Stimulated activated naive CD8-positive, alpha-beta T cell treated with anti-CD3 and anti-CD28 coated beads, Interleukin-15, amount 100 ng/mL, for 72 hours (primary cell): ENCODE results near the gene BAAT.
"Not testable (repeated sequence)": the region's sequence is repeated elsewhere in the genome, so short reads cannot be mapped to it uniquely, and the experiment has no call there.

Experiments
- ATAC-seq: fragments of 150-1000 bp; cut with Tn5 transposase; 2 replicates; pipeline ENCODE4 v1.10.0; 2021; ENCODE audit warnings: mild to moderate bottlenecking, moderate library complexity
- DNase-seq, 2 donors: peaks; one replicate each; pipeline ENCODE4 v3.0.0; 2021 to 2022
- H3K27ac Mint-ChIP-seq, 2 donors: one replicate each; pipeline ENCODE4 v1.8.0; 2022; ENCODE audit warnings: mild to moderate bottlenecking in 2 of 2, mixed read lengths in 2 of 2, moderate library complexity in 2 of 2
- H3K27me3 Mint-ChIP-seq: one replicate; pipeline ENCODE4 v1.8.0; 2022; ENCODE audit warnings: mixed read lengths
- H3K4me1 Mint-ChIP-seq: one replicate; pipeline ENCODE4 v1.8.0; 2022; ENCODE audit warnings: mild to moderate bottlenecking, mixed read lengths
- H3K4me3 Mint-ChIP-seq, 2 donors: one replicate each; pipeline ENCODE4 v1.8.0; 2022; ENCODE audit warnings: mild to moderate bottlenecking in 2 of 2, mixed read lengths in 2 of 2, moderate library complexity in 1 of 2
- H3K9me3 Mint-ChIP-seq, 2 donors: one replicate each; pipeline ENCODE4 v1.8.0; 2022; ENCODE audit warnings: mixed read lengths in 2 of 2

BAAT gene

DNA sequence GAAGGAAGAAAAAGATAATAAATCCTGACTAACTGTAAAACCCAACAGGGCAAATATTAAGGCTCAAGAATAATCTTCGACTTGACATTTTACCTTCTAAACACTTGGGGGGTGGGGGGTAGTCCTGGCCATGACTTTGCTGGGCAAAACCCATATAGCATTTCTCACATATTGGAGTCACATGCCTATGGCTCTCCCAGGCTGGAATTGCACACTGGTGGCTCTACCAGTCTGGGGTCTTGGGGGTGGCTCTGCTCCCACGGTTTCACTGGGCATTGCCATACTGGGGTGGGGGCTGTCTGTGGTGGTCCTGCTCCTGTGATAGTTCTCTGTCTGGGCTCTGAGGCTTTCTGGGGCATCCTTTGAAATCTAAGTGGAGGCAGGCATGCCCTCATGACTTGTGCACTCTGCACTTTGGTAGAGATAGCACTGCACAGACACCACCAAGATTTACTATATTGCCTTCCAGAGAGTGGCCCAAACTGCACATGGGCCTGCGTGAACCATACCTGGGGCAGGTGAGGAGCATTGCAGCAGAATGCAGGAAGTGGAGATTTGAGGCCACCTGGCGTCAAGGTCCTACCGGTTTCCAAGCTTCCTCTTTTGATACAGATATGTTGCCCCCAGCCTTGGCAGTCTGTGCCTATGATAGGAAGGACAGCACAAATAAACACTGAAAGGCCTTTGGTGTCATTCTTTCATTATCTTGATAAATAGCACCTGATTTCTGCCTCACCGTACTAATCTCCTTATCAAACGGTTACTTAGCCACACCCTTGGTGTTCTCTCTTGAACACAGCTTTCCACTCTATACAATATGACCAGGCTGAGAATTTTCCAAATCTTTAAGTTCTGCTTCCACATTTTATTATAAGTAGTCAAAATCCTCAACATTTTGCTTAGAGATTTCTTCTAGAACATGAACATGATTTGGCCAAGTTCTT, 29.8 kb downstream of the BAAT start:
- no peak for ATAC-seq
- Mint-ChIP-seq H3K9me3 (peaks cover 0 to under 1% of the 10 kb centered on the region in 2 donors), H3K4me3 (no peak overlapping the region), H3K27ac (no peak overlapping the region), H3K27me3 (peaks cover 9% of the 10 kb centered on the region), H3K4me1 (no peaks in the 10 kb centered on the region)
- DNase-seq: no peak

DNA sequence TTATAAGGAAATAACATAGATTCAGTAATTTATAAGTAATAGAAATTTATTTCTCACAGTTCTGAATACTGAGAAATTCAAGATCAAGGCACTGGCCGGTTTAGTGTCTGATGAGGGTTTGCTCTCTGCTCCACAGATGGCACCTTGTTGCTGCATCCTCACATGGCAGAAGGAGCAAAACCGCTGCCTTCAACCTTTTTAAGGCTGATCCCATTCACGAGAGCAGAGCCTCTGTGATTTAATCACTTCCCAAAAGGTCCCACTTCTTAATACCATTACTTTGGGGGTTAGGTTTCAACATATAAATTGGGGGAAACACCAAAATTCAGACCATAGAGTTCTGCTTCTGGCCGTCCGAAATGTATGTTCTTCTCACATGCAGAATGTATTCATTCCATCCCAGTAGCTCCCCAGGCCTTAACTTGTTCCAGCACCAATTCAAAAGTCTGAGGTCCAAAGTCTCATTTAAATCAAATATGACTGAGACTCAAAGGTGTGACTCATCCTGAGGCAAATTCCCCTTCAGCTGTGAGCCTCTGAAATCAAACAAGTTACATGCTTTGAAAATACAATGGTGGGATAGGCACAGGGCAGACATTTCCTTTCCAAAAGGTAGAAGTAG, 30.6 kb downstream of the BAAT start:
- Mint-ChIP-seq H3K27ac (peak overlapping the region in 1 of 2 donors; percentile 40), H3K4me3 (no peak overlapping the region), H3K27me3 (peaks cover 9% of the 10 kb centered on the region), H3K4me1 (no peaks in the 10 kb centered on the region), H3K9me3 (peaks cover 0 to 2% of the 10 kb centered on the region in 2 donors)
- DNase-seq: no peak
- no peak for ATAC-seq

DNA sequence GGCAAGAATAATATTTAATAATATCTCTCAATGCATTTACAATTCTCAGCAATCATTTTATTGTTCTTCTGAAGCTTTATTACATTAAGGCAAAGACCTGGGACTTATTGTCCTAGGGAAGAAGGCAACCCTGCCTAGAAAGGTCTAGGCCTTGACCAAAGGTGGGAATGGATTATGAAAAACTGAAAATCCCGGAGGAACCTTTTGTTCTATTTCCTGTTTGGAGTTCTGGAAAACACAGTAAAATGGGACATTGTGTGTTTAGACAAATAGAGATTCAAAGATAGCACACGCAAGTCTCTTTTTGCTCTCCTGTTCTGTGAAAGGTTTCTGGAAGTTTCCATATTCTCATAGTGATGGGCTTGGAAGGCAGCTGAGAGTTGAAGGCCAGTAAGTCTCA, 31.1 kb downstream of the BAAT start:
- Mint-ChIP-seq H3K4me1 (no peaks in the 10 kb centered on the region), H3K4me3 (no peak overlapping the region), H3K27me3 (peaks cover 9% of the 10 kb centered on the region), H3K27ac (no peak overlapping the region), H3K9me3 (peaks cover 0 to 5% of the 10 kb centered on the region in 2 donors)
- ATAC-seq (no peak), DNase-seq (no peak)

DNA sequence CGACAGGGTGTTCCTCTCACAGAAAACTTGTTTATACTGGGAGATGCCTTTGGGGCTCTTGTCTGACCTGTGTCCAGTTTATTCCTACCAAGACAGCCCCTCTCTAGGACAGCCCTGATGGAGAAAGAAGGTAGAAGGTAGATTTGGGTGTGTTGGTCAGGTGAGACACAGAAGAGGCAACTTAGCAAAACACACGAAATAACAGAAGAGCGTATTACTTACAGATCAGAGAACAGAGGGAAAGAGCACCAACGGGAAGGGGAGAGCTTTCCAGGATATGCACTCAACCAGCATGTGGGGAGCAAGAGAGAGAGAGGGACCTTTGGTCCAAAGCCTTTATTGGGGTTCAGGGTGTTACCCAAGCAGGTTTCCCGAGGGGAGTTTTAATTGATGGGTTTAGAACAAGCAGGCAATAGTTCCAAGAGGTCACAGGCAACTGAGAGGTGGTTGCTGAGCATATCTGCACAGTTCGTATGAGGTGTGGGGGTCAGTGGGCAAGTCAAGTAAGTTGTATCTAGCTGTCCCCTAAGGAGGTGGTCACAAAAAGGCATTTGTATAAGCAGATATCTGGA, 31.8 kb downstream of the BAAT start:
- H3K4me3 Mint-ChIP-seq: no peak overlapping the region
- H3K27me3 Mint-ChIP-seq: peaks cover 9% of the 10 kb centered on the region
- ATAC-seq: no peak
- H3K27ac Mint-ChIP-seq: no peak overlapping the region
- no peaks in the 10 kb centered on the region for H3K4me1 Mint-ChIP-seq
- H3K9me3 Mint-ChIP-seq: peaks cover 0 to 5% of the 10 kb centered on the region in 2 donors
- no peak for DNase-seq

DNA sequence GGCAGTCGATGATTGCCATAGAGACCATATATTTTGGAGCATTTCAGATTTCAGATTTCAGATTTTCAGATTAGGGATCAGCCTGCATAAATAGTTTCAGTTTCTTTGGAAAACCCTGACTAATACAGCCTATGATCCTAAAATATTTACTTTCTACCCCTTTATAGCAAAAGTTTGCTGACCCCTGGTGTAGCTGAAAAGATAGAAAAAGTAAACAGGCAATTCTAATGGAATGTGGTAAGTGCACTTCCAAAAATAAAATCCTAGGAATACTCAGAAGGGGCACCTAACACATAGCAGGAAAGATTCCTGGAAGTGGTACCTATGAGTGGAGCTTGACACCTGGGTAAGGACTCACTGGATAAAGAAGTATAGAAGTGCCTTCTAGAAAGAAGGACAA, 34.5 kb downstream of the BAAT start:
- no peak overlapping the region for H3K4me3 Mint-ChIP-seq
- peaks cover 16% of the 10 kb centered on the region for H3K27me3 Mint-ChIP-seq
- no peak overlapping the region for H3K27ac Mint-ChIP-seq
- H3K9me3 Mint-ChIP-seq: peaks cover 0 to 5% of the 10 kb centered on the region in 2 donors
- no peaks in the 10 kb centered on the region for H3K4me1 Mint-ChIP-seq
- DNase-seq (no peak), ATAC-seq (no peak)

DNA sequence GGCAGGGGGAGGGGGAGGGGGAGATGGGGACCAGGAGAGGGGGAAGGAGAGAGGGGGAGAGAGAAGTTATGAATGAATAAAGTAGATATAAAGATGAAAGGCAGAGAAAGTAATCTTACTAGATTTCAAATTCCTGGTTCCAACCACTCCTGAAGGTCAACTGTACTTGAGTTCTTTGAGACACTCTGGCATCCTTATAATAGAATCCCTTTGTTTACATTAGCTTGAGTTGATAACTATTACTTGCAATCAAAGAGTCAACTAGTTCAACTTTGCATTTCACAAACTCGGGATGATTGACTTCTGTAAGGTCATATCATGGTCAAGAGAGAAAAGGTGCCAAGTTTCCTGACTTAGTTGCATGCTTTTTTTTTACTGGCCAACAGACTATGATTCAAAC, 42.2 kb downstream of the BAAT start:
- no peaks in the 10 kb centered on the region for H3K4me1 Mint-ChIP-seq
- no peak overlapping the region for H3K4me3 Mint-ChIP-seq
- peaks cover 16% of the 10 kb centered on the region for H3K27me3 Mint-ChIP-seq
- DNase-seq (no peak), ATAC-seq (no peak)
- H3K9me3 Mint-ChIP-seq: no peaks in the 10 kb centered on the region
- H3K27ac Mint-ChIP-seq: no peak overlapping the region

DNA sequence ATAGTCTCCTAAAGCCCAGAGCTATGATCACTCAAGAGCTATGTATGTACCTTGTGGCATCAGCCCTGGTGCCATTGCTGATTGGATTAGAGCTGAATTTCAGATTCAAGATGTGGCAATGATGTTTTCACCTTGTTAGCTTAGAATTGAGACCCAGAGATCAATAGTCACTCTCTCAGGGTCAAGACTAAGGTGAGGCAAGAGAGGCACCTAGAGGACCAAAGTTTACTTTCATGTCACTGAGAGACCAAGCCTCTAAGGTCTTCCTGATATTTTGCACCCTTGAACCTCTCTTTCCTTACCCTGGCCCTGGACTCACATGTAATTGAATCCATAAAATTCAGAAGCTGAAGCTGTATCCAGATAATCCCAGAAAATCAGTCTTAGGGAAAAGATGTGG, 42.8 kb downstream of the BAAT start:
- H3K27me3 Mint-ChIP-seq: peaks cover 16% of the 10 kb centered on the region

DNA sequence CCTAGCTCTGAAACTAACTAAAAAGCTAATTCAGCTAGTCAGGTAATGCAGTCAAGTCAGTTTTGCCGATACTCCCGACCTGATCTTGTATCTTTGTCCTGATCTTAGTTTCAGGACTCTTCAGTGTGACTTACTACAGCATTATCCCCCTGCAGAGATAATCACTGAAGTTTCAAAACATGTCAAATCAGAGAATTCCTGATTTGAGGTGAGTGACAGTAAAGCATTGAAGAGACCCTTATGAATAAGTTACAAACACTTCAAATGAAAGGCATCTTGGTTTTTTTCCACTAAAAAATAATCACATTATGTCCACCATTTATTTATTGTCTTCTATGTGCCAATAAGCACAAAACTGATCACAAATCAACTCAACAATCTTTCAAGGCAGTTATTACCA, 47.6 kb downstream of the BAAT start:
- Mint-ChIP-seq H3K9me3 (no peaks in the 10 kb centered on the region), H3K4me1 (no peaks in the 10 kb centered on the region), H3K27ac (no peak overlapping the region), H3K4me3 (no peak overlapping the region), H3K27me3 (peaks cover 23% of the 10 kb centered on the region)
- DNase-seq (no peak), ATAC-seq (no peak)

More for the DNA sequence above, 42.8 kb downstream of the BAAT start:
- no peak for DNase-seq
- Mint-ChIP-seq H3K9me3 (no peaks in the 10 kb centered on the region), H3K4me3 (no peak overlapping the region), H3K27ac (no peak overlapping the region), H3K4me1 (no peaks in the 10 kb centered on the region)
- no peak for ATAC-seq

DNA sequence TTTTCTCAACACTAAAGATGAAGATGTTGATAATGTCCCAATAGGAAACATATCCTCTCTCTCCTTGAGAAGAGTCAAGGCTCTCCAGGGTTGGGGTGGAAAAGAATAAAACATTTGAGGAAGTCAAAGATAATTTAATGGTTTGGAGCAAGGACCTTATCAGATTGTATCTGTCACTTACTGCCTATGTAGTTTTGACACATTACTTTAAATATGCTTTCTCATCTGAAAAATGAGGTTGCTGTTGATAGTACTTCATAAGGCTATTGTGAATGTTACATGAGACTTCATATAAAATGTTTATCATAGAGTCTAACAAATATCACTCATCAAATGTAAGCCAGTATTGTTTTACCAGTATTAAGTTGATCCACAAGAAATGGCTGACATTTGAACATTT, 48.7 kb downstream of the BAAT start:
- Mint-ChIP-seq H3K9me3 (no peaks in the 10 kb centered on the region), H3K27ac (no peak overlapping the region), H3K4me3 (no peak overlapping the region), H3K27me3 (peaks cover 16% of the 10 kb centered on the region), H3K4me1 (no peaks in the 10 kb centered on the region)
- DNase-seq (no peak), ATAC-seq (no peak)

DNA sequence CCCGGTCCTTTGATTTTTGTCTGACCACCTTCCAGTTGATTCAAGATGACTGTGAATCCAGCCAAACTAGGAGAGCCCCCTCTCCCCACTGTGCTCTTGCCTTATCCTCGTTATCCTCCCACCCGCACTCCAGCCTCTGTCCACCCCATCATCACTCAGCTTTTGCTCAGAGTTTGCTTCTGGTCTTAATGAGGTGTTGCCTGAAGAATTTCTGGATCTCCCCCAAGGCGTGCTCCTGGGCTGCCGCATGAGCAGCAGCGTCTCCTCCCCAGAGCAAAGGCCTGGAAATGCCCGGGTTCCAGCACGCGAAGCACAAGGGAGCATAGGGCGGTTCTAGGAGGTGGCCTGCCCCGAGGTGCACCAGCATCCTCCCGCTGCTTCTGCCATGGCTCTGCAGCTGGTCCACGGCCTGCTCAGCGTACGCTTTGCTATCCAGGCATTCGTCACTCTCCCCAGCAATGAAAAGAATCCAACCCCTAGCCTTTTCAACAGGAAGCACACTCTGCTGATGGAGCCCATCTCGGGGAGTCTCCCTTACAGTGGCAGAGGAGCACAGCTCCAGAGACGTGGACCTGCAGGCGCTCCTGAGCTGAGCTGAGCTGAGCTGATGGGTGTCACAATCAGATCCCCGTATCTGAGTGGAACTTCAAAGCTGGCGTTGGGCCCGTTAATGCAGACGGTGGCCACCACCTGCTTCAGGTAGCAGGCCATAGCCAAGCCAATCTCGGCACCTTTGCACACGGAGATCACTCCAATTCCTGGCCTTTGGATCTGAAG, 50.7 kb downstream of the BAAT start:
- Mint-ChIP-seq H3K4me1 (no peaks in the 10 kb centered on the region), H3K4me3 (no peak overlapping the region), H3K27ac (no peak overlapping the region), H3K9me3 (no peaks in the 10 kb centered on the region), H3K27me3 (peaks cover 29% of the 10 kb centered on the region)
- DNase-seq (no peak), ATAC-seq (no peak)

DNA sequence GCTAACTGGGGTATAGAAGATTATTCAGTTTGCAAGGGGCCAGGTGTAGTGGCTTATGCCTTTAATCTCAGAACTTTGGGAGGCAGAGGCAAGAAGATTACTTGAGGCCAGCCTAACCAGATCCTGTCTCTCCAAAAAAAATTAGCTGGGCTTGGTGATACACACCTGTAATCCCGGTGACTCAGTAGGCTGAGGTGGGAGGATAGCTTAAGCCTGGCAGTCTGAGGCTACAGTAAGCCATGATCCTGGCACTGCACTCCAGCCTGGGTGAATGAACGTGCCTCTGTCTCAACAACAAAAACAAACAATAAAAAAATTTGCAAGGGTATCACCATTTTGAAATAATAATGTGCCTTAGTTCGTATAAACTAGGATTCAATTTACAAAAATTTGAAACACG, 51.3 kb downstream of the BAAT start:
- Mint-ChIP-seq H3K9me3 (no peaks in the 10 kb centered on the region), H3K27me3 (peaks cover 29% of the 10 kb centered on the region), H3K4me3 (no peak overlapping the region), H3K4me1 (no peaks in the 10 kb centered on the region), H3K27ac (no peak overlapping the region)
- no peak for ATAC-seq
- DNase-seq: no peak

DNA sequence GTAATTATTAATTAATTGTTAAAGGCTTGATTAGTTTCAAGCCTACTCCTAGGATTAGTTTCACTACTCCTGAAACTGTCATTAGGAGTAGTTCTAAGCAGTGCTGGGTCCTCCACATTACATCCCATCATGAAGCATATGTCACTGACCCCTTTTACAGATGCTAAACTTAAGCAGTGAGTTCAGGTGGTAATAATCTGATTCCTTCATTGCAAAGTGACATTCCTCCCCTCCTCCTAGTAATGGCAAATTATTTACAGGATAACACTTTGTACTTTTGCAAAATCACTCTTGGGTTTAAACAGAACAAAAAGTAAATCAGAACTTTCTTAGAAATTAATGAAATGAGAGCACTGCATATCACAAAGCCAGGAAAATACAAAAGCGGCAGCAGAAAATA, 52.4 kb downstream of the BAAT start:
- ATAC-seq (no peak), DNase-seq (no peak)
- Mint-ChIP-seq H3K27me3 (peaks cover 29% of the 10 kb centered on the region), H3K4me3 (no peak overlapping the region), H3K4me1 (no peaks in the 10 kb centered on the region), H3K9me3 (peaks cover 0 to 3% of the 10 kb centered on the region in 2 donors), H3K27ac (no peak overlapping the region)

DNA sequence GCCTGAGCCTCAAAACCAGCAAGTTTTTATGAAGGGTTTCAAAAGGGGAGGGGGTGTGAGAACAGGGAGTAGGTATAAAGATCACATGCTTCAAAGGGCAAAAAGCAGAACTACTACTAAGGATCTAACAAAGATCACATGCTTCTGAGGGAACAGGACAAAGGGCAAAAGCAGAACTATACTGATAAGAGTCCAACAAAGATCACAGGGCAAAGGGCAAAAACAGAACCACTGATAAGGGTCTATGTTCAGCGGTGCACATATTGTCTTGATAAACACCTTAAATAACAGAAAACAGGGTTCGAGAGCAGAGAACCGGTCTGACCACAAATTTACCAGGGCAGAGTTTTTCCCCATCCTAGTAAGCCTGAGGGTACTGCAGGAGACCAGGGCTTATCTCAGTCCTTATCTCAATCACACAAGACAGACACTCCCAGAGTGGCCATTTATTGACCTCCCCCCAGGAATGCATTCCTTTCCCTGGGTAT, 57.3 kb downstream of the BAAT start:
- ATAC-seq, H3K4me1 Mint-ChIP-seq, H3K4me3 Mint-ChIP-seq, H3K9me3 Mint-ChIP-seq, DNase-seq: not testable (repeated sequence)
- Mint-ChIP-seq H3K27me3 (peaks cover 13% of the 10 kb centered on the region), H3K27ac (peak overlapping the region in 1 of 2 donors; percentile 1)

DNA sequence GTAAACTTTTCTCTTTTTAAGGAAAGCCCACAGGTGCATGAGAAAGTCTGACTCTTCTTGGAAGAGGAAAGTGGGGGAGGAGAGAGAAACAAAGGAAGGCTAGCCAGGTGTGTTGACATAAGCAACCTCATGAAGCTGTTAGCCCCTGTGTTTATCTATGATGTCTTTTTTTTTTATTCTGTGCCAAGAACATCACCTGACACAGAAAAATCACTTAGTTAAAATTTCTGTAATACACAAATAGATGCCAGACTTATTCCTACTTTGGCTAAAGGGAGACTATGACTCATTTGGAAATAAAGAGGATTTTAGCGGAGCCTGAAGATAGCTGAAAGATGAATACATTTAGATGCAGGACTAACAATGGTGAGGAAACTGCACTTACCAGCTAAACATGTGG, 58.3 kb downstream of the BAAT start:
- Mint-ChIP-seq H3K4me1 (no peaks in the 10 kb centered on the region), H3K4me3 (no peak overlapping the region), H3K27me3 (peaks cover 13% of the 10 kb centered on the region), H3K9me3 (peaks cover 0 to 8% of the 10 kb centered on the region in 2 donors), H3K27ac (no peak overlapping the region)
- DNase-seq: no peak
- ATAC-seq: no peak

DNA sequence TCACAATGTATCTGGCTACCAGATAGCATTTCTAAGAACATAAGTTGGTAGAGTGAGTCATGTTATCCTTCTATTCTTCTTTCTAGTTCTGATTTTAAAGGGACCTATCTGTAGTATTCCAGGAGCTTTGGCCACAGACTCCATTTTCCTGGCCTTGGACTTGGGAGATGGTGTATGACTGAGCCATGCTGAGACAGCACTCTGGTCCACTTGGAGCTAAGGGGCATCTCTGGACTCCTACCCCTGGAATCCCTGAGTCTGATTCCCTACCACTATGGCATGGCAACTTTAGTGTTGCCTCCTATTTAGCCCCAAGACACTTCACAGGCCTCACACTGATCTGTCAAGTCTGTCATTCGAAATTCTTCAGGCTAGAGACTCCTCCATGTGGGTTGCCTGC, 58.8 kb downstream of the BAAT start:
- peaks cover 0 to 8% of the 10 kb centered on the region in 2 donors for H3K9me3 Mint-ChIP-seq
- no peak for ATAC-seq
- no peak for DNase-seq
- peak overlapping the region in 1 of 2 donors; percentile 46 for H3K27ac Mint-ChIP-seq
- peaks cover 17% of the 10 kb centered on the region for H3K27me3 Mint-ChIP-seq
- no peak overlapping the region for H3K4me3 Mint-ChIP-seq
- H3K4me1 Mint-ChIP-seq: no peaks in the 10 kb centered on the region
